ENCODE results near the gene CCR9.

DNA sequence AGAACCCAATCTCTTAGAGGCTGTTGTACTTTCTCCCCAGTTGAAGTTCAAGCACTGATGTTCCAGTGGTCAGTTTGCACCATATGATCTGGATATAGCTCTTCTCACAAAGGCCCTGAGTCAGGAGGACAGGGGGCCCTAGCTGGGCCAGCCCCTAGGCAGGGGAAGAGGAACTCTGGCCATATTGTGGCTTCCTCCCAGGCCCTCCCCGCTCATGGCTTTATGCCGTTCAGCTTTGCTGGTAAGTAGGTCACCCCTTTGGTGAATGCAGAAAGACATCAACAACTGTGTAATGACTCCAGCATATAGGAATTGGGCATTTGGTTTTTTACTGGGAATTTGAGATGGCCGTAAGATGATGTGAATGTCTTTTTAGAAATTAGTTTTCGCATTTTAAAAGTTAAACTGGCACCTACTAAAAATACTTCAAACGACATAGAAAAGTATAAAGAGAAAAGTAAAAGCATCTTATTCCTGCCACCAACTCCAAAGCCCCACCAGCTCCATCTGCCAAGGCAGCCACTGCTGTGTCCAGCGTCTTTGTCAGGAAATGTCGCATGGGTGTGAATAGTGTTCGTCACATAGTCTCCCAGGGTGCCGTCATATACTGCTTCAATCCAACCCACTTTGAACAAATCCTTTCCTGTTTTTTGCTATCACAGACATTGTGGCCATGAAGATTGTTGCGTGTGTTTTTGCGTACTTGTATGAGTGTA is 25.3 kb downstream of the CCR9 start:
- TF ChIP-seq, protein P1, sequence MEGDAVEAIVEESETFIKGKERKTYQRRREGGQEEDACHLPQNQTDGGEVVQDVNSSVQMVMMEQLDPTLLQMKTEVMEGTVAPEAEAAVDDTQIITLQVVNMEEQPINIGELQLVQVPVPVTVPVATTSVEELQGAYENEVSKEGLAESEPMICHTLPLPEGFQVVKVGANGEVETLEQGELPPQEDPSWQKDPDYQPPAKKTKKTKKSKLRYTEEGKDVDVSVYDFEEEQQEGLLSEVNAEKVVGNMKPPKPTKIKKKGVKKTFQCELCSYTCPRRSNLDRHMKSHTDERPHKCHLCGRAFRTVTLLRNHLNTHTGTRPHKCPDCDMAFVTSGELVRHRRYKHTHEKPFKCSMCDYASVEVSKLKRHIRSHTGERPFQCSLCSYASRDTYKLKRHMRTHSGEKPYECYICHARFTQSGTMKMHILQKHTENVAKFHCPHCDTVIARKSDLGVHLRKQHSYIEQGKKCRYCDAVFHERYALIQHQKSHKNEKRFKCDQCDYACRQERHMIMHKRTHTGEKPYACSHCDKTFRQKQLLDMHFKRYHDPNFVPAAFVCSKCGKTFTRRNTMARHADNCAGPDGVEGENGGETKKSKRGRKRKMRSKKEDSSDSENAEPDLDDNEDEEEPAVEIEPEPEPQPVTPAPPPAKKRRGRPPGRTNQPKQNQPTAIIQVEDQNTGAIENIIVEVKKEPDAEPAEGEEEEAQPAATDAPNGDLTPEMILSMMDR (IDR thresholded peaks at IDR 0.05): no peak
- no peak for TF ChIP-seq POLR2A (IDR thresholded peaks at IDR 0.05)

Measured in breast epithelium (tissue), 3 donors.